Activated CD8-positive, alpha-beta T cell treated with anti-CD3 and anti-CD28 coated beads for 36 hours (primary cell): ENCODE data around the gene COG3. TPM values are rescaled to one million over a fixed set of nuclear protein-coding genes. Genes with fewer than 3 reads are reported as not detected.

Source experiments
- ATAC-seq: fragments of 200-7000 bp; cut with Tn5 transposase; one replicate; pipeline ENCODE4 v1.10.0; 2021; ENCODE audit warnings: mild to moderate bottlenecking, moderate library complexity
- CTCF ChIA-PET: fragments of 350-600 bp; sonication (Branson Sonifier 250); formaldehyde crosslinking; loops from one replicate; lab custom pipeline; 2021; ENCODE audit warnings: antibody characterized with exemption; lab: Charles Lee
- POLR2A ChIA-PET: fragments of 350-600 bp; sonication (Branson Sonifier 250); formaldehyde crosslinking; loops from one replicate; lab custom pipeline; 2021; ENCODE audit warnings: antibody characterized with exemption; lab: Charles Lee
- DNase-seq: peaks from one replicate; pipeline ENCODE4 v3.0.0-alpha.2; 2020
- H3K27ac Mint-ChIP-seq: one replicate; pipeline ENCODE4 v1.8.0; 2021; ENCODE audit warnings: mild to moderate bottlenecking, mixed read lengths
- H3K27me3 Mint-ChIP-seq: one replicate; pipeline ENCODE4 v1.8.0; 2021; ENCODE audit warnings: mixed read lengths
- H3K36me3 Mint-ChIP-seq: one replicate; pipeline ENCODE4 v1.8.0; 2021; ENCODE audit warnings: low read depth, mixed read lengths
- H3K4me1 Mint-ChIP-seq: one replicate; pipeline ENCODE4 v1.8.0; 2021; ENCODE audit warnings: low read depth, mixed read lengths
- H3K4me3 Mint-ChIP-seq: one replicate; pipeline ENCODE4 v1.8.0; 2021; ENCODE audit warnings: mild to moderate bottlenecking, moderate library complexity, mixed read lengths
- H3K9me3 Mint-ChIP-seq: one replicate; pipeline ENCODE4 v1.8.0; 2021; ENCODE audit warnings: mixed read lengths
- CTCF ChIP-seq: fragments of 200-600 bp; IDR thresholded peaks from one replicate; pipeline ENCODE4 v1.8.0; 2022; ENCODE audit warnings: antibody characterized with exemption, mild to moderate bottlenecking
- intact Hi-C: fragments of 100-400 bp; cut with micrococcal nuclease; formaldehyde crosslinking; loops from one replicate; pipeline ENCODE4 v1.10.0; 2022
- total RNA-seq, 2 experiments: library from RNA; stranded (reverse); gene quantifications; one replicate each; pipeline ENCODE4 v1.2.3, GENCODE V29; 2021

COG3 gene
- total RNA-seq, 2 experiments from 2014 or later: 19.9 to 22.1 TPM

DNA sequence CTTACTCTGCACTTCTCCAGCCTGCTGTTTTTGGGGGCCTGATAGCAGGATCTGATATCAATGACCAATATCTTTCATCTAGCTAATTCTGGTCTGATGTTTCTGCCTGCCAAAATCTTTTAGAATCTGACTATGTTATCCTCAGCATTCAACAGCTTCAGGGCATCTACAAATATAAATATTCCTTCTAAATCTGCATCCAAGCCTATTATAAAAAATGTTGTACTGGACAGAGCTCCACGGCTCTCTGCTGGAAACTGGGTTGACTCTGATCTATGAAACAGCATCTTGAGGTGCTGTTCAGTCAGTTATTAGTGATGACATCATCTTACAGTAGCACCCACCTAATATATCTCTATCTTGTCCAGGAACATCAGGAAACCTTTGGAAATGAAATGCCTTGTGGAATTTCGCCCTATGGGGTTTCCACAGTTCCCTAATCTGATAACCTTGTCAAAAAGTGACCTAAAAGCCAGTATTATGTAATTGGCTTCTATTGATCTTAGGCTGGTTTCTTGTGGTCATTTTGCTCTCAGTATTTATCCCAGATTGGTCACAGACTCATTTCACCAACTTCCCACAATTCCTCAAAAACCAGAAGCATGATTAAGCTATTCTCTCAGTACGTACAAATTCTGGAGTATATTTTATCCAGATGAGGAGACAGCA is 117.8 kb downstream of the COG3 start:
- no peak for TF ChIP-seq CTCF
- POLR2A ChIA-PET: no interaction called here
- Mint-ChIP-seq H3K36me3 (no peaks in the 10 kb centered on the region), H3K27ac (no peak overlapping the region), H3K27me3 (peaks cover 2% of the 10 kb centered on the region), H3K4me3 (no peak overlapping the region), H3K9me3 (no peaks in the 10 kb centered on the region), H3K4me1 (no peaks in the 10 kb centered on the region)
- DNase-seq (no peak), ATAC-seq (no peak)
- intact Hi-C loops: no loop called here
- CTCF ChIA-PET: no interaction called here

- Mint-ChIP-seq H3K27me3 (no peaks in the 10 kb centered on the region), H3K4me1 (no peaks in the 10 kb centered on the region), H3K4me3 (no peak overlapping the region), H3K27ac (no peak overlapping the region), H3K36me3 (no peaks in the 10 kb centered on the region), H3K9me3 (no peaks in the 10 kb centered on the region)
- CTCF ChIA-PET: no interaction called here
- no peak for TF ChIP-seq CTCF
- POLR2A ChIA-PET: no interaction called here
- no peak for ATAC-seq
- intact Hi-C loops: no loop called here
- no peak for DNase-seq
Observed at GRCh38 chr13:45584816-45585215, 120.1 kb downstream of the COG3 start.

Other genes with a start within 250 kb of the COG3 start
- gene TPT1, start 123.8 kb upstream of the COG3 start, total RNA-seq: 1,000 to 10,000 TPM; 3,533 to 3,563 TPM
- gene SLC25A30, start 46.6 kb upstream of the COG3 start, total RNA-seq: 10 to 100 TPM; 18.9 to 21.2 TPM
- gene ERICH6B, start 150.8 kb downstream of the COG3 start, total RNA-seq: not detected
- gene CBY2, start 237.4 kb downstream of the COG3 start, total RNA-seq: not detected